Pulmonary artery endothelial cell (primary cell): Measurements from ENCODE around the gene CDK4. TPM values are rescaled to one million over a fixed set of nuclear protein-coding genes. Genes with fewer than 3 reads are reported as not detected.
A peak's percentile ranks its signal among the peaks of the same experiment; 100 is the strongest.
"Not testable (repeated sequence)": the region's sequence is repeated elsewhere in the genome, so short reads cannot be mapped to it uniquely, and the experiment has no call there.

Experiments
- DNase-seq: peaks from one replicate; pipeline ENCODE4 v3.0.0-alpha.2; 2011; ENCODE audit warnings: low read depth, low spot score
- total RNA-seq: library from RNA; depleted of rRNA; stranded (reverse); fragments of >200 nt; gene quantifications from 2 replicates; pipeline ENCODE4 v1.2.3, GENCODE V29; 2014

CDK4 gene
- total RNA-seq, 1 donor from 2014 or later, result 139 TPM

GRCh38 chr12:57726884-57727757, 25.0 kb downstream of the CDK4 start:
- no peak for DNase-seq

- DNase-seq, result peak; percentile 59
Measured at GRCh38 chr12:57726151-57726883, 25.8 kb downstream of the CDK4 start.

- no peak for DNase-seq
Measured at GRCh38 chr12:57725851-57726150, 26.3 kb downstream of the CDK4 start.

DNA sequence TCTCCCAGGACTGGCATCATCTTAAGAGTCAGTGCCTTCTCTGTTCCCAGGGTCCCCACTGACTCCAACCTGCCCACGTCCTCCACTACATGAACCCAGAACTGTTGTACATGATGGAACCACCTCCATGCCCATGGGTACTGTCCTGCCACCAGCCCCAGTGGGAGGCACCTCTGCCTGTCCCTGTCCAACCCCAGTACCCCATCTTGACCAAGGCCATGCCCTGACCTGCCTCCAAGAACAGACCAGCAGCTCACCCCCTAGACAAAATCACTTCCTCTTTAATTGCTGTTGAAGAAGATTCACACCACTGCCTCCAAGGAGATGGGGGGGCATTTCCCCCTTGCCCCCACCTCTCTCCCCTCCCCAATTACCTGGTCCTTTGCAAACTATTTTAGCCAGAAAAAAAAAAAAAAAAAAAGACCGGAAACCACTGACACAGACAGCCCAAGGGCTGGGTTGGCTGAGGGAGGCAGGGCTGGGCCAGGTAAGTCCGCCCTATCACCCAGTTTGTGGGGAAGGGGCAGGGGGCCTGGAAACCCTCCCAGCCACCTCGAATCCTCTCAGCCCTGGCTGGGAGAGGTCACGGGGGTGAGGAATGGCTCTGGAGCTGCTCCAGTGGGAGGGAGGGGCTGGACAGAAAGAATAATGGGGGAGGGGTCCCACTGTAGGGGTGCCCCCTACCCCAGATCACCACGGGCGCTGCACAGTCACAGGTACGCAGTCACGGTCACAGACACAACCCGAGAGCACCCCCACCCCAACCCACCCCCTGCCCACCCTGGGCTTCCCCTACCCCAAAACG, 27.0 kb downstream of the CDK4 start:
- DNase-seq, result no peak

DNA sequence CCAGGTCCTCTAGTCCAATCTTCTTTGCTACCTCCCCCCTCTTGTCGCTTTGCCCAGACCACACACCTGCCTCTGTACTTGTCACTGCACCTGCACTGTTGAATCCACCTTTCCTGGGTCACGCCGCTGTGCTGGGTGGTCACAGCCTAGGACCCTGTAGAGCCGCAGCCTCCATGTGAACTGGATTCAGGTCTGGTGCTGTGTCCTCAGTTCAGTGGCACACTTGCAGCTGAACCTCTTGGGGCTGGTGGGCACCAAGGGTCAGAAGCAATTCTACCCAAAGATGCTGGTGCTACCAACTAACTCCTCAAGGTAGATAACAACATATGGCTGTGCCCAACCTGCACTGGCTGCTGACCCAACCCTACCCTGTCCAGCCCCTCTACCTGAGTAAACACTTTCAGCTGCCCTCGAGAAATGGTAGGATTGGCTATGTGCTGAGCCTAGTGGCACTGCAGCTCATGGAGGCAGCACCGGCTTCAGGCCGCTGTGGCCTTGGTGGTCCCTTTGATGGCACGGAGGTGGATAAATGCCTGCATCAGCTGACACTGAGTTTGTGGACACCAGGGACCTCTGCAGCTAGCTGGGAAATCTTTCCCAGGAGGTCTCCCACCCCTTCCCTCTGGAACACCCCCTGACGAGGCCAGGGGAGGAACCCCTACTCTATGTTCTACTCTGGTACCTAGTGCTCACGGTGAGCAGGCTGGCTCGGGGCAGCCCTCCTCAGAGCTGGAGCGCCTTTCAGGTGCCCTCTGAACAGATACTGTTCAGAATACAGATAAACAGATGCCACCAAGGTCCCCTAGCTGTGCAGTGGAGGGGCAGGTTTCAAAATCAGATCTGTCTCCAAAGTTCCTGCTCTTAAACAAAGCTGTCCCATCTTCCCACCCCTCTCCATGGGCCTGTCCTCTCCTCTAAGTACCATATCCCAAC, 27.8 kb downstream of the CDK4 start:
- DNase-seq, result no peak

DNA sequence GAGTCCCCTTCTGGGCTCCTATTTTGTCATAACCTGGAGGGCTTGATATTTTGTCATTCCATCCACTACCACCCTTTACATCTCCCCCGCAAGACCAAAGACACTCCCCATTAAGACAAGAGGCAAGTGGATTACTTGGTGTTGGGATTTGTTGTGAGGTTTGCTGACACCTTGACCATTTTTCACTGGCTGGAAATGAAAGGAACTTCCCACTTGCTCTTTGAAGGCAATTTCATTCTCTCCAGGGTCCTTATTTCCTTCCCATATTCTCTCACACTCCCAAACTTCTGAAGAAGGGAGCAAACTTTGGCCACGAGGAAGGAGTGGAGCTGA, 28.5 kb downstream of the CDK4 start:
- no peak for DNase-seq

DNA sequence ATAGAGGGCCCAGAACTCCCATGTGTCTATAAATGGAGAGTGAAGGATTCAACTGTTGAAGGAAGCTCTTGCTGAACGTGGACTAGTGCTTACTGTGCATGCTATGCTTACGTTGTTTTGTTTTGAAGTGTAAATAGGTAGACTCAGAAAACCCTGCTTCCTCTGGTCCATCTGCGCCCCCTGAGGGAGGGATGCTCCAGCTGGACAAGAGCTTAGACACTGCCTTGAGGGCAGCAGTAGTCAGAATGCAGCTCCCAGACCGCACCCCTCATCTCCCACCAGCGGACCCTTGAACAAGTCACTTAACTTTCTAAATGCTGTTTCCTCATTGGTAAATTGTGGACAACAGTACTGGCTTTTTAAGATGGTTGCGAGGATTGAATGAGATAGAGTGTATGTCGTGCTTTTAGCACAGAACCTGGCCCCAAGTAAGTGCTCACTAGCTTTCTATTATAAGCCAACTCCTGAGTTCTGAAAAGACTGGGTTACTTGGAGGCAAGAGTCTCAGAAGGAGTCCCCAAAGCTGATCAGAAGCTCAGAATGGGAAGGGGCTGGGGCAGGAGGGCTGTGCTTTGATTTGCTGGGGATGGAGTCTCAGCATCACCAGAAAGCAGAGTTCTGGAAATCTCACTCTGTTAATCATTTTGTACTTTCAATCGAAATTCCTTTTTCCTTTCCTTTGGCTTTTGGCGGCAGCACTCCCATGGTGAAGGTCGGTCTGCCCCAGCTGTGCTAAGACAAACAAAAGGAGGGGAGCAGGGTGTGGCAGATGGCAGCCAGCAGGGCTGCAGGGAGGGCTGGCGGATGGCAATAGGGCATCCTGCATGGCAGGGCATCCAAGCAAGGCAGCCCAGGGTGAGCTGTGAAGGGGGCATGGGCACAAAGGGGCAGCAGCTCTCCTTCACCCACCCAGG, 29.1 kb downstream of the CDK4 start:
- DNase-seq, result no peak

GRCh38 chr12:57721846-57722608, 30.1 kb downstream of the CDK4 start:
- not testable (repeated sequence) for DNase-seq

- no peak for DNase-seq
Measured at GRCh38 chr12:57720606-57721595, 31.2 kb downstream of the CDK4 start.

DNA sequence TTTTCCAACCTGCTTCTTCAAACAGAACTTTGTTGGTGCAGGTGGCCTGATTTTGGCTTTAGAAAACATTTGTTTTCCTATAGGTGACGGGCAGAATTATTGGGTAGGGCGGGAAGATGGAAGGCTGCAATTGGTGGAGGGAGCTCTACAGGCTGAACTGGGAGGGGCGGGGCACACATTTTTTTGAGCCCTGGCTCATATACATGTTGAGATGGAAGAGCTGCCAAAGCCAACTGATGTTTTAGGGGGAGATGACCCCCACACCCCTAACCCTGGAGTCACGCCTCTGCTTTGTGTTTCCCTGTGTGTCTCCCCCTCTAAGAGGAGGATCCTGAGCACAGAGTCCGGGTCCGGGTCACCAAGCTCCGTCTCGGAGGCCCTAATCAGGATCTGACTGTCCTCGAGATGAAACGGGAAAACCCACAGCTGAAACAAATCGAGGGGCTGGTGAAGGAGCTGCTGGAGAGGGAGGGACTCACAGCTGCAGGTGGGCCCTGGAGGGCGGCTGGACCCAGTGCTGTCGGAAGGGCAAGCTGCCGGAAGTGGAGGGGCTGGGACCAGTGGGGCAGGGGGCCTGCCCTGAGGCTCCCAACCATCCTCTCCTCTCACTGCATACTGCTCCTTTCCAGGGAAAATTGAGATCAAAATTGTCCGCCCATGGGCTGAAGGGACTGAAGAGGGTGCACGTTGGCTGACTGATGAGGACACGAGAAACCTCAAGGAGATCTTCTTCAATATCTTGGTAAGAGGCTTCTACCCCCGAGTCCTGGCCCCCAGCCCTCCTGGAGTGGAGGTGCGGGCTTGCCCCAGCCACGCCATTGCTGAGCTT, 32.1 kb downstream of the CDK4 start:
- no peak for DNase-seq

DNA sequence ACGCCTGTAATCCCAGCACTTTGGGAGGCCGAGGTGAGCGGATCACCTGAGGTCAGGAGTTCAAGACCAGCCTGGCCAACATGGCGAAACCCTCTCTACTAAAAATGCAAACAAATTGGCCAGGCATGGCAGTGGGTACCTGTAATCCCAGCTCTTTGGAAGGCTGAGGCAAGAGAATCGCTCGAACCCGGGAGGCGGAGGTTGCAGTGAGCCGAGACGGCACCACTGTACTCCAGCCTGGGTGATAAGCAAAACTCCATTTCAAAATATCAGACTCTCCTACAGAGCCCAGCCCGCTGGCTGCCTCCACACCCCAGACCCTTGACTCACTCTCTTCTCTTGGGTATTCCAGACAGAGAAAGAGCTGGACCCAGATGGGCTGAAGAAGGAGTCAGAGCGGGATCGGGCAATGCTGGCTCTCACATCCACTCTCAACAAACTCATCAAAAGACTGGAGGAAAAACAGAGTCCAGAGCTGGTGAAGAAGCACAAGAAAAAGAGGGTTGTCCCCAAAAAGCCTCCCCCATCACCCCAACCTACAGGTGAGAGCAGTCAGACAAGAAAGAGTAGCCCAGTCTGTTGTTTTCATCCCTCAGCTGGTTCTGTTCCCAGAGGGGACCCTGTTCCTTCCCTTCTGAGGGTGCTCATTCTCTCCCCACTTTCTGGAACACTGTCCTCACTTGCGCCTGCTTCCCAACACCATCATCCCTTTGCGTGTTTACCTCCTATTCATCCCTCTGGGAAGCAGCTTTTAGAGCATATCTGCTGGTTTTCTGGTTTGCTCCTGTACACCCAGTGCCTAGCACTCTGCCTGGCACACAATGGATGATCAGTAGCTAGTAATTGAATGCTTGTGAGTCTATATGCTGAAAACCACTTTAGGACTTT, 33.2 kb downstream of the CDK4 start:
- DNase-seq, result no peak

GRCh38 chr12:57717846-57718640, 34.1 kb downstream of the CDK4 start:
- DNase-seq, result no peak

GRCh38 chr12:57717131-57717530, 35.0 kb downstream of the CDK4 start:
- DNase-seq, result no peak

DNA sequence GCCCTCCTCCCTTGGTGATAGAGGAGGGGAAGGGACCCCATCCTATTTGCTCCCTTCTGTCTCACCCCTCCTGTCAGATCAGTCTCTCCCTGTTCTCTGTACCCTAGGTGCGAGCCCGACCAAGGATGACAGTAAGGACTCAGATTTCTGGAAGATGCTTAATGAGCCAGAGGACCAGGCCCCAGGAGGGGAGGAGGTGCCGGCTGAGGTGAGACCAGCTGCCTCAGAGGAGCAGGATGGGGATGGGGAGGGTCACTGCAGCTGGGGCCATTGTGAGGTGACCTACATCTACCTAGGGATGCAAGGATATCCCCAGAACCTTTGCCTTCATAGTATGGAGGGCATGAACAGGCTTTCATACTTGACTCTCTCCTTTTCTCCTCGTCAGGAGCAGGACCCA, 35.8 kb downstream of the CDK4 start:
- DNase-seq, result no peak

DNA sequence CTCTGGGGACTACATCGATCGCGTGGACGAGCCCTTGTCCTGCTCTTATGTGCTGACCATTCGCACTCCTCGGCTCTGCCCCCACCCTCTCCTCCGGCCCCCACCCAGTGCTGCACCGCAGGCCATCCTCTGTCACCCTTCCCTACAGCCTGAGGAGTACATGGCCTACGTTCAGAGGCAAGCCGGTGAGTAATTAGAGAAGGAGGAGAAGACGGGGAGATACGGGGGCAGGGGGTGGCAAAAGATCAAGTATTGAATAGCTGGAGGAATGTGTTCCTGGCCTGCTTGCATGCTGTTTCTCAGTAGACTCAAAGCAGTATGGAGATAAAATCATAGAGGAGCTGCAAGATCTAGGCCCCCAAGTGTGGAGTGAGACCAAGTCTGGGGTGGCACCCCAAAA, 36.3 kb downstream of the CDK4 start:
- DNase-seq, result no peak
